Uterus (tissue), 4 donors: ENCODE measurements around the gene RANBP17. TPM values are rescaled to one million over a fixed set of nuclear protein-coding genes. Genes with fewer than 3 reads are reported as not detected.

Experiments used
- DNase-seq, 2 donors: peaks; one replicate each; pipeline ENCODE4 v3.0.0-alpha.2; 2019 to 2020
- H3K27ac ChIP-seq, 2 donors: fragments of 200-600 bp; sonication (generic); 1 replicate in 1 of 2; 2 replicates in 1 of 2; pipeline ENCODE4 v1.5.1; 2016 to 2018
- H3K27me3 ChIP-seq, 2 donors: fragments of 200-600 bp; sonication (generic); one replicate each; pipeline ENCODE4 v1.5.1; 2018 to 2019; ENCODE audit warnings: control low read depth in 1 of 2
- H3K36me3 ChIP-seq, 2 donors: fragments of 200-600 bp; sonication (generic); one replicate each; pipeline ENCODE4 v1.5.1; 2019; ENCODE audit warnings: control low read depth in 1 of 2
- H3K4me1 ChIP-seq, 2 donors: fragments of 200-600 bp; sonication (generic); one replicate each; pipeline ENCODE4 v1.5.1; 2018 to 2019; ENCODE audit warnings: control low read depth in 1 of 2
- H3K4me3 ChIP-seq, 2 donors: fragments of 200-600 bp; sonication (generic); 1 replicate in 1 of 2; 2 replicates in 1 of 2; pipeline ENCODE4 v1.5.1; 2018 to 2019; ENCODE audit warnings: mild to moderate bottlenecking in 1 of 2
- H3K9me3 ChIP-seq, 2 donors: fragments of 200-600 bp; sonication (generic); one replicate each; pipeline ENCODE4 v1.5.1; 2019; ENCODE audit warnings: control low read depth in 1 of 2
- POLR2A ChIP-seq, 2 donors: fragments of 450-650 bp; IDR thresholded peaks; one replicate each; pipeline ENCODE4 v1.6.1; 2016; ENCODE audit warnings: antibody characterized with exemption in 2 of 2, mild to moderate bottlenecking in 1 of 2, moderate library complexity in 1 of 2
- intact Hi-C: fragments of 100-400 bp; cut with DNase I; formaldehyde crosslinking; loops from one replicate; pipeline ENCODE4 v1.15.1; 2023; ENCODE audit warnings: low total_unique reads
- total RNA-seq, 4 donors: library from RNA; depleted of rRNA in 3 of 4; stranded (reverse); fragments of >200 nt in 3 of 4; gene quantifications; one replicate each; pipeline versions ENCODE4 v1.1.0 to v1.2.4, GENCODE V29; 2014 to 2023
- TF ChIP-seq, protein P1 (sequence below), 4 experiments: fragments of 200-600 bp in 2 of 4; fragments of 450-650 bp in 2 of 4; sonication (generic) in 2 of 4; IDR thresholded peaks; one replicate each; pipeline ENCODE4 v1.5.1; 2016 to 2019; ENCODE audit warnings: antibody characterized with exemption in 4 of 4, mild to moderate bottlenecking in 2 of 4, moderate library complexity in 1 of 4
- donor health status: DM: yes; HTN: yes; CAD: no.

The RANBP17 gene
- total RNA-seq, 4 donors from 2014 or later = 1.8 to 72.8 (median 7.6) TPM

DNA sequence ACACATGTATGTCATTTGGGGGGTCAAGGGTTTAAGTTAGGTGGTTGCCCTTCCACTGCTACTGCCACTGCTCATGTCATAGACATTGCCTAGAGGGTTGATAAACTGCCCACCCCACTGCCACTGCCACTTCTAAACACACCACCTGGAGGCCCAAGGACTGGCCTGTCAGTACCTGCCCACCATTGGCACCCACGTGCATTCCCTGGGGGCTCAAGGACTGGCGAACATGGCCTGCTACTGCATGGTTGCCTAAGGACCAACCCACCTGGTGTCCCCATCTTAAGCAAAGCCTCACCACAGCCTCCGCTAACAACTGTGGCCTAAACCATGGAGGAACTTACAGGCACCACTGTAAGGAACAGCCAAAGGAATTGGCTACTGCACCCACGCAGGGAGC, 261.6 kb downstream of the RANBP17 start:
- no peaks in the 10 kb centered on the region for H3K4me1 ChIP-seq
- H3K4me3 ChIP-seq = no peak overlapping the region
- no peak for DNase-seq
- no peaks in the 10 kb centered on the region for H3K27me3 ChIP-seq
- no peaks in the 10 kb centered on the region for H3K9me3 ChIP-seq
- TF ChIP-seq, protein P1, sequence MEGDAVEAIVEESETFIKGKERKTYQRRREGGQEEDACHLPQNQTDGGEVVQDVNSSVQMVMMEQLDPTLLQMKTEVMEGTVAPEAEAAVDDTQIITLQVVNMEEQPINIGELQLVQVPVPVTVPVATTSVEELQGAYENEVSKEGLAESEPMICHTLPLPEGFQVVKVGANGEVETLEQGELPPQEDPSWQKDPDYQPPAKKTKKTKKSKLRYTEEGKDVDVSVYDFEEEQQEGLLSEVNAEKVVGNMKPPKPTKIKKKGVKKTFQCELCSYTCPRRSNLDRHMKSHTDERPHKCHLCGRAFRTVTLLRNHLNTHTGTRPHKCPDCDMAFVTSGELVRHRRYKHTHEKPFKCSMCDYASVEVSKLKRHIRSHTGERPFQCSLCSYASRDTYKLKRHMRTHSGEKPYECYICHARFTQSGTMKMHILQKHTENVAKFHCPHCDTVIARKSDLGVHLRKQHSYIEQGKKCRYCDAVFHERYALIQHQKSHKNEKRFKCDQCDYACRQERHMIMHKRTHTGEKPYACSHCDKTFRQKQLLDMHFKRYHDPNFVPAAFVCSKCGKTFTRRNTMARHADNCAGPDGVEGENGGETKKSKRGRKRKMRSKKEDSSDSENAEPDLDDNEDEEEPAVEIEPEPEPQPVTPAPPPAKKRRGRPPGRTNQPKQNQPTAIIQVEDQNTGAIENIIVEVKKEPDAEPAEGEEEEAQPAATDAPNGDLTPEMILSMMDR (IDR thresholded peaks at IDR 0.05) = no peak
- TF ChIP-seq POLR2A (IDR thresholded peaks at IDR 0.05) = no peak
- intact Hi-C loops = no loop called here
- H3K36me3 ChIP-seq = no peaks in the 10 kb centered on the region
- no peak overlapping the region for H3K27ac ChIP-seq

DNA sequence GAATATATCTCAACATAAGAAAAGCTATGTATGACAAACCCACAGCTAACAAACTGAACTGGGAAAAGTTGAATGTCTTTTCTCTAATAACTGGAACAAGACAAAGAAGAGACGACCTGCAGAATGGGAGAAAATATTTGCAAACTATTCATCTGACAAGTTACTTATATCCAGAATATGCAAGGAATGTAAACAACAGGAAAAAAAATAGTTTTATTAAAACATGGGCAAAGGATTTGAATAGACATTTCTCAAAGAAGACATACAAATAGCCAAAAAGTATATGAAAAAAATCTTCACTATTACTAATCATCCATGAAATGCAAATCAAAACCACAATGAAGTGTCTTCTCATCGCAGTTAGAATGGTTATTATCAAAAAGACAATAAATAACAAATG, 265.5 kb downstream of the RANBP17 start:
- Histone ChIP-seq H3K36me3 (no peaks in the 10 kb centered on the region), H3K4me3 (no peak overlapping the region), H3K27ac (no peak overlapping the region), H3K27me3 (no peaks in the 10 kb centered on the region), H3K9me3 (no peaks in the 10 kb centered on the region), H3K4me1 (no peaks in the 10 kb centered on the region)
- DNase-seq = no peak
- TF ChIP-seq, protein P1 (IDR thresholded peaks at IDR 0.05) = no peak
- no peak for TF ChIP-seq POLR2A (IDR thresholded peaks at IDR 0.05)
- intact Hi-C loops = no loop called here

DNA sequence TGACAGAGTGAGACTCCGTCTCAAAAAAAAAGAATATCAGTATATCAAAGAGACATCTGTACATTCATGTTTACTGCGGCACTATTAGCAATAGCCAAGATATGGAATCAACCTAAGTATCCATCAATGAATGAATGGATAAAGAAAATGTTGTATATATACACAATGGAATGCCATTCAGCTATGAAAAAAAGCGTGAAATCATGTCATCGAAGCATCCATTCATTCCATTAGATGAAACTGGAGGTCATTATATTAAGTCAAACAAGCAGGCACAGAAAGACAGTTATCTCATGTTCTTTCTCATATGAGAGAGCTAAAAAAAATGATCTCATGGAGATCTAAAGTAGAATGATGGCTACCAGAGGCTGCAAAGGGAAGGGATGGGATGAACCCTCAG, 266.3 kb downstream of the RANBP17 start:
- intact Hi-C loops = no loop called here
- Histone ChIP-seq H3K27me3 (no peaks in the 10 kb centered on the region), H3K4me3 (no peak overlapping the region), H3K4me1 (no peaks in the 10 kb centered on the region), H3K9me3 (no peaks in the 10 kb centered on the region), H3K27ac (no peak overlapping the region), H3K36me3 (no peaks in the 10 kb centered on the region)
- TF ChIP-seq, protein P1 (IDR thresholded peaks at IDR 0.05) = no peak
- TF ChIP-seq POLR2A (IDR thresholded peaks at IDR 0.05) = no peak
- DNase-seq = no peak

DNA sequence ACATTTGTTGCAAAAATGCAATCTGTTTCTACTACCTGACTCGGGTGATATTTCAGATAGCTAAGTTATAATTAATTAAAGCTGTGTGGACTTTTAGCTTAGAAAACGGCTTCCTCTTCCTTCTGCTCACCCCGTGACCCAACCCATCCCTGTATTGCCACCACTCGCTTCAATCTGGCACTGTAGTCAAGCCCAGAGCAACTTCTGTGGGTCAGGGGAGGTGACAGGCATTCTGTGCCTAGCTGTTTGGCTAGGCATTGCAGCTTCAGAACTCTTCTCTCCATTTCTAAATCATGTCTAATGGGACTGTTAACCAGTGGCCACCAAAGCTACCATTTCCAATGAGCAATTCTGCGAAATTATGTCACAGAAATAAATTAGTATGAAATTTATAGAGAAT, 267.5 kb downstream of the RANBP17 start:
- H3K27ac ChIP-seq = no peak overlapping the region
- no peak overlapping the region for H3K4me3 ChIP-seq
- no peak for DNase-seq
- no peaks in the 10 kb centered on the region for H3K36me3 ChIP-seq
- intact Hi-C loops = no loop called here
- no peaks in the 10 kb centered on the region for H3K9me3 ChIP-seq
- H3K27me3 ChIP-seq = no peaks in the 10 kb centered on the region
- H3K4me1 ChIP-seq = no peaks in the 10 kb centered on the region
- TF ChIP-seq, protein P1 (IDR thresholded peaks at IDR 0.05) = no peak
- no peak for TF ChIP-seq POLR2A (IDR thresholded peaks at IDR 0.05)

DNA sequence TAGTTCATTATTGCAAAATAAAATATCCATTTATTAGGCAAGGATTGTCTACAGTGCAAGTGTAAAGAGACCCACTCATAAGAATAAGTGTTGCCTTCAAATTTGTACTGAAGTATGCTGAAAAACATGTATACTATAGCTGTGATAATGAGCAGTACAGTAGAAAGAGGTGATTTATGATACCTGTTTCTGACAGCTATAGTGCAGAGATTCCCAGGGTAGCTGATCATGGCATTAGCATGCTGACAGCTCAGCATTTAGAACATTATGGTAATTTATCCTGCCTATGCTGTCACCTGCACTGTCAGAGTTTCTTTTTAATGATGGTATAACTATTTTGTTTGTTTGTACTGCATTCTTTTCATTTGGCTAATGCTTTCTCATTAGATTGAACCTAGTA, 269.7 kb downstream of the RANBP17 start:
- Histone ChIP-seq H3K4me1 (no peaks in the 10 kb centered on the region), H3K4me3 (no peak overlapping the region), H3K27me3 (no peaks in the 10 kb centered on the region), H3K9me3 (no peaks in the 10 kb centered on the region), H3K27ac (no peak overlapping the region), H3K36me3 (no peaks in the 10 kb centered on the region)
- no peak for TF ChIP-seq POLR2A (IDR thresholded peaks at IDR 0.05)
- TF ChIP-seq, protein P1 (IDR thresholded peaks at IDR 0.05) = no peak
- DNase-seq = no peak
- intact Hi-C loops = no loop called here
